K562 (cell line): ENCODE measurements around the gene AMDHD1.

Experiments
- CBX3 ChIP-seq, 2 experiments: IDR thresholded peaks; 1 replicate in 1 of 2; 2 replicates in 1 of 2; pipeline ENCODE4 v1.6.1; 2012; ENCODE audit warnings: inconsistent platforms in 2 of 2, low read length in 2 of 2, borderline replicate concordance in 1 of 2, control low read depth in 1 of 2
- EZH2 ChIP-seq: IDR thresholded peaks from 2 replicates; pipeline ENCODE4 v1.6.1; 2012; ENCODE audit warnings: low read depth, mild to moderate bottlenecking, inconsistent platforms, low read length, borderline replicate concordance
- GABPA ChIP-seq: fragments of 200-800 bp; sonication (Bioruptor generic); conservative IDR thresholded peaks from 2 replicates; pipeline ENCODE4 v1.6.1; 2016; ENCODE audit warnings: low read depth, missing genetic modification characterization, missing compliant biosample characterization
- NFE2L1 ChIP-seq: fragments of 450-650 bp; IDR thresholded peaks from 2 replicates; pipeline ENCODE4 v1.6.1; 2016; ENCODE audit warnings: missing genetic modification characterization, low read depth, mild to moderate bottlenecking, missing compliant biosample characterization, moderate library complexity, borderline replicate concordance
- POLR2AphosphoS5 ChIP-seq: IDR thresholded peaks from 2 replicates; pipeline ENCODE4 v1.6.1; 2011; ENCODE audit warnings: mild to moderate bottlenecking, low read depth, low read length, moderate library complexity; ENCODE audit not compliant: control insufficient read depth, insufficient read depth
- SMARCC2 ChIP-seq: fragments of 450-650 bp; IDR thresholded peaks from 2 replicates; pipeline ENCODE4 v1.6.1; 2017; ENCODE audit warnings: antibody characterized with exemption, moderate library complexity, mild to moderate bottlenecking, low read depth
- TBP ChIP-seq: optimal IDR thresholded peaks from 2 replicates; pipeline ENCODE3; 2011; ENCODE audit warnings: low read depth, low read length, improper control_type of control experiment
- ZNF175 ChIP-seq: fragments of 200-800 bp; sonication (Bioruptor generic); IDR thresholded peaks from 2 replicates; pipeline ENCODE4 v1.6.1; 2016; ENCODE audit warnings: low read depth, mild to moderate bottlenecking, missing genetic modification characterization, missing compliant biosample characterization
- ZNF263 ChIP-seq: sonication (generic); formaldehyde crosslinking; IDR thresholded peaks from 2 replicates; pipeline ENCODE4 v1.8.0; 2022; ENCODE audit warnings: mild to moderate bottlenecking, missing genetic modification reagents, borderline replicate concordance
- ZNF707 ChIP-seq: fragments of 250-450 bp; sonication (Bioruptor Pico); conservative IDR thresholded peaks from 2 replicates; pipeline ENCODE4 v1.8.0; 2022; ENCODE audit warnings: inconsistent platforms, mild to moderate bottlenecking, moderate library complexity
- ZNF830 ChIP-seq: fragments of 250-450 bp; sonication (Bioruptor Pico); IDR thresholded peaks from 2 replicates; pipeline ENCODE4 v1.5.0; 2021; ENCODE audit warnings: mild to moderate bottlenecking
- TF ChIP-seq, protein P1 (sequence below): sonication (generic); formaldehyde crosslinking; IDR thresholded peaks from 2 replicates; pipeline ENCODE4 v1.4.0; 2020; ENCODE audit warnings: mild to moderate bottlenecking, missing genetic modification reagents
- TF ChIP-seq, protein P2 (sequence below), 3 experiments: IDR thresholded peaks in 2 of 3; conservative IDR thresholded peaks in 1 of 3; 2 replicates each; pipeline ENCODE4 v1.5.1; 2011 to 2012; ENCODE audit warnings: low read length in 3 of 3, mild to moderate bottlenecking in 3 of 3, control low read depth in 2 of 3, improper control_type of control experiment in 1 of 3, inconsistent platforms in 1 of 3, low read depth in 1 of 3, mixed read lengths in 1 of 3, moderate library complexity in 1 of 3; ENCODE audit not compliant: insufficient read depth in 2 of 3

DNA sequence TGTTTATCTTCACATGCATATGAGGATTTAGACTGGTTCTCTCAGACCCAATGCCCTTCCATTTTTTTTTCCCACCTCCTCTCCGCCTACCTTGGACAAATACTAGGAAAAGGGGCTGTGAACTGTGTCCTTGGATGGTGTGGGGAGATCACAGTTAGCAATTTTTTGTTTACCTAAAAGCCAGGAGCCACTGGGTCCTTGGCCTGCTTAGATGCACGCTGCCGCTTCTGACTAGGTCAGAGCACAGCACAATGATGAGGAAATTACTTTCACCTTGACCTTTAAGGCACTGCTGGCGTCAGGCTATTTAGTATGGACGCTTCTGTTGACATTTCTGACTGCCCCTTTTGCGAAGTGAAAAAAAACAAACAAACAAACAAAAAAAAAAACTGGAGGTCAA, 2.6 kb upstream of the AMDHD1 start:
- TF ChIP-seq ZNF707 (CRISPR knock-in tag) = no peak
- TF ChIP-seq ZNF263 (CRISPR knock-in tag) = no peak
- no peak for TF ChIP-seq NFE2L1 (tag)
- TF ChIP-seq, protein P1, sequence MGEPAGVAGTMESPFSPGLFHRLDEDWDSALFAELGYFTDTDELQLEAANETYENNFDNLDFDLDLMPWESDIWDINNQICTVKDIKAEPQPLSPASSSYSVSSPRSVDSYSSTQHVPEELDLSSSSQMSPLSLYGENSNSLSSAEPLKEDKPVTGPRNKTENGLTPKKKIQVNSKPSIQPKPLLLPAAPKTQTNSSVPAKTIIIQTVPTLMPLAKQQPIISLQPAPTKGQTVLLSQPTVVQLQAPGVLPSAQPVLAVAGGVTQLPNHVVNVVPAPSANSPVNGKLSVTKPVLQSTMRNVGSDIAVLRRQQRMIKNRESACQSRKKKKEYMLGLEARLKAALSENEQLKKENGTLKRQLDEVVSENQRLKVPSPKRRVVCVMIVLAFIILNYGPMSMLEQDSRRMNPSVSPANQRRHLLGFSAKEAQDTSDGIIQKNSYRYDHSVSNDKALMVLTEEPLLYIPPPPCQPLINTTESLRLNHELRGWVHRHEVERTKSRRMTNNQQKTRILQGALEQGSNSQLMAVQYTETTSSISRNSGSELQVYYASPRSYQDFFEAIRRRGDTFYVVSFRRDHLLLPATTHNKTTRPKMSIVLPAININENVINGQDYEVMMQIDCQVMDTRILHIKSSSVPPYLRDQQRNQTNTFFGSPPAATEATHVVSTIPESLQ (CRISPR knock-in tag) = no peak
- no peak for TF ChIP-seq ZNF175
- no peak for TF ChIP-seq ZNF830
- TF ChIP-seq CBX3 (IDR thresholded peaks at IDR 0.05; ENCODE audit: borderline replicate concordance in 1 of 2, low read length in 2 of 2) = no peak
- no peak for TF ChIP-seq TBP
- no peak for TF ChIP-seq EZH2
- TF ChIP-seq, protein P2, sequence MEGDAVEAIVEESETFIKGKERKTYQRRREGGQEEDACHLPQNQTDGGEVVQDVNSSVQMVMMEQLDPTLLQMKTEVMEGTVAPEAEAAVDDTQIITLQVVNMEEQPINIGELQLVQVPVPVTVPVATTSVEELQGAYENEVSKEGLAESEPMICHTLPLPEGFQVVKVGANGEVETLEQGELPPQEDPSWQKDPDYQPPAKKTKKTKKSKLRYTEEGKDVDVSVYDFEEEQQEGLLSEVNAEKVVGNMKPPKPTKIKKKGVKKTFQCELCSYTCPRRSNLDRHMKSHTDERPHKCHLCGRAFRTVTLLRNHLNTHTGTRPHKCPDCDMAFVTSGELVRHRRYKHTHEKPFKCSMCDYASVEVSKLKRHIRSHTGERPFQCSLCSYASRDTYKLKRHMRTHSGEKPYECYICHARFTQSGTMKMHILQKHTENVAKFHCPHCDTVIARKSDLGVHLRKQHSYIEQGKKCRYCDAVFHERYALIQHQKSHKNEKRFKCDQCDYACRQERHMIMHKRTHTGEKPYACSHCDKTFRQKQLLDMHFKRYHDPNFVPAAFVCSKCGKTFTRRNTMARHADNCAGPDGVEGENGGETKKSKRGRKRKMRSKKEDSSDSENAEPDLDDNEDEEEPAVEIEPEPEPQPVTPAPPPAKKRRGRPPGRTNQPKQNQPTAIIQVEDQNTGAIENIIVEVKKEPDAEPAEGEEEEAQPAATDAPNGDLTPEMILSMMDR (IDR thresholded peaks at IDR 0.05 in 2 of 3, conservative IDR thresholded peaks at IDR 0.05 in 1 of 3; ENCODE audit: insufficient read depth in 2 of 3, low read depth in 1 of 3, low read length in 3 of 3) = no peak
- no peak for TF ChIP-seq SMARCC2
- TF ChIP-seq POLR2AphosphoS5 = no peak
- no peak for TF ChIP-seq GABPA
